NK-92 (cell line): ENCODE measurements around the gene OR13C9.
"Not testable (repeated sequence)": the region's sequence is repeated elsewhere in the genome, so short reads cannot be mapped to it uniquely, and the experiment has no call there.

Source experiments
- DNase-seq: peaks from one replicate; lab custom pipeline; 2025; ENCODE audit not compliant: unreplicated experiment; lab: John Stamatoyannopoulos, UW

Gene OR13C9, protein sequence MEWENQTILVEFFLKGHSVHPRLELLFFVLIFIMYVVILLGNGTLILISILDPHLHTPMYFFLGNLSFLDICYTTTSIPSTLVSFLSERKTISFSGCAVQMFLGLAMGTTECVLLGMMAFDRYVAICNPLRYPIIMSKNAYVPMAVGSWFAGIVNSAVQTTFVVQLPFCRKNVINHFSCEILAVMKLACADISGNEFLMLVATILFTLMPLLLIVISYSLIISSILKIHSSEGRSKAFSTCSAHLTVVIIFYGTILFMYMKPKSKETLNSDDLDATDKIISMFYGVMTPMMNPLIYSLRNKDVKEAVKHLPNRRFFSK

DNA sequence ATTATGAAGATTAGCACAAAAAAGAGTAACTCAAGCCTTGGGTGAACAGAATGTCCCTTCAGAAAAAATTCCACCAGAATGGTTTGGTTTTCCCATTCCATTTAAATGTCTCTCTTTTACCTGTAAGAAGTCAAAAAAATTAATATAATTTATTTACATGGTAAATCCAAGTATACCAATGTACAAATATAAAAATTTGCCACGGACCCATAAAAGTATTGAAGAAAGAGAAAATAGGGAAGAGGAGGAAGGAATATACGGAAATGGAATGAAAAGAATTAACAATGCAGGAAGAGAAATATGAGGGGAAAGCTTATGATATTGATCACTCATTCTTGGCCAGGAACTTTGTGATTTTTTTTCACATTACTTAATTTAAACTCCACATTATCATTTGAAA lies at the start of gene OR13C9:
OR13C9 (minus strand) TSS at position 101 of the 400 bp plus-strand sequence; CDS start at position 101, 0 bp downstream.
- no peak for DNase-seq

GRCh38 chr9:104658496-104659195 lies 40.6 kb upstream of the OR13C9 start:
- DNase-seq, result no peak

DNA sequence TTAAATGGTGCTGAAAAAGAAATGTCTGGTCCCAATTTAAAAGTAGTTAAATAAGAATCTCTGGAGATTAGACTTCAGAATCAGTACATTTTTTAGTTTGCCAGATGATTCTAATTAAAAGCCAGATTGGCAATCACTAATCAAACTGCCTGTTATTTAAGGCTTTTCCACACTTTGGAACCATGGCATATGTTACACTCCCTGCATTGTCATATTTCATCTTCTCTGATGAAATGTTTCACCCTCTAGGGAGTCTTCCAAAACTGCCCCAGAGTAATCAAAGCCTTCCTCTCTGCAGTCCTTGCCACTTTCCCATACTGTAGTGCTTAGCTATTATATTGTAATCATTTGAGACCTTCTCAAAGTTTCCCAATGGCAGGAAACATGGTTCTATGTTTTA lies 17.5 kb upstream of the OR13C9 start:
- no peak for DNase-seq

- no peak for DNase-seq
Observed at GRCh38 chr9:104633976-104634520, 16.0 kb upstream of the OR13C9 start.

DNA sequence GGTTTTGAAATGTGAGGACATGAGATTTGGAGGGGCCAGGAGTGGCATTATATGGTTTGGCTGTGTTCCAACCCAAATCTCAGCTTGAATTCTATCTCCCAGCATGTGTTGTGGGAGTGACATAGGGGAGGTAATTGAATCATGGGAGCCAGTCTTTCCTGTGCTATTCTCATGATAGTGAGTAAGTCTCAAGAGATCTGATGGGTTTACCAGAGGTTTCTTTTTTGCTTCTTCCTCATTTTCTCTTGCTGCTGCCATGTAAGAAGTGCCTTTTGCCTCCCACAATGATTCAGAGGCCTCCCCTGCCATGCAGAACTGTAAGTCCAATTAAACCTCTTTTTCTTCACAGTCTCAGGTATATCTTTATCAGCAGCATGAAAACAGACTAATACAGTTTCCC lies 8.0 kb upstream of the OR13C9 start:
- DNase-seq, result not testable (repeated sequence)

GRCh38 chr9:104617418-104617817 lies 586 bp downstream of the OR13C9 start:
- no peak for DNase-seq

- DNase-seq, result no peak
Observed at GRCh38 chr9:104611213-104611612, 6.8 kb downstream of the OR13C9 start.

DNA sequence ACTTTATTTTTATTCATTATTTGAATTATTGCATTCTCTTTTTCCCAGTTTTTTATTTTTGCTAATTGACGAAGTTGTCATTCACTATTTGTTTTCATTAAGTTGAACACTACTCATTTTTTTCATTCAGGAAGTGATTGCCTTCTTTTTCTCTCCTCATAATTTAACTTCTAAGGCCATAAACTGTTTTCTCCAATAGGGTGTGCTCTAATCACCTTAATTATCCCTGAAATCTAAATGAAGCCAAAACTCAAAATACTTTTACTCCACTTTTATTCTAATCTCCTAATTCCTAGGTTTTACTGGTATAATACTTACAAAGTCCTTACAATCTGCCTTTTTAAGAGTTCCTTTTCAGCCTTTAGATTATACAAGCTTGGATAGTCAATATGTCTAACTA lies 9.7 kb downstream of the OR13C9 start:
- DNase-seq, result no peak

GRCh38 chr9:104606152-104606551 lies 11.9 kb downstream of the OR13C9 start:
- no peak for DNase-seq

DNA sequence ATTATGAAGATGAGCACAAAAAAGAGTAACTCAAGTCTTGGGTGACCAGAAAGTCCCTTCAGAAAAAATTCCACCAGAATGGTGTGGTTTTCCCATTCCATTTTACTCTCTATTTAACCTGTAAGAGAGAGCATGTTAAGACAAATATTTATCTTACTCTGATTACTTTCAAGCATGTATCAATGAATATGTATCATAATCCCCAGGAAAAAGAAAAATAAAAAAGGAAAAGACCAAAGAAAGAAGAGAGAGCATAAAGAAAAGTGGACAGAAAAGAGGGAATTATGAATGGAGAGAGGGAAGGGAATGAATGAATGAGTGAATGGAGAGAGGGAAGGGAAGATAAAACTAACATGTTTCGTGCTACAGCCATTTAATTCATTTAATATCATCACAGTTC lies 12.5 kb downstream of the OR13C9 start, which contains the start of gene OR13C2:
OR13C2 (minus strand) TSS at position 101 of the 400 bp plus-strand sequence; CDS start at position 101, 0 bp downstream.
- DNase-seq, result not testable (repeated sequence)

DNA sequence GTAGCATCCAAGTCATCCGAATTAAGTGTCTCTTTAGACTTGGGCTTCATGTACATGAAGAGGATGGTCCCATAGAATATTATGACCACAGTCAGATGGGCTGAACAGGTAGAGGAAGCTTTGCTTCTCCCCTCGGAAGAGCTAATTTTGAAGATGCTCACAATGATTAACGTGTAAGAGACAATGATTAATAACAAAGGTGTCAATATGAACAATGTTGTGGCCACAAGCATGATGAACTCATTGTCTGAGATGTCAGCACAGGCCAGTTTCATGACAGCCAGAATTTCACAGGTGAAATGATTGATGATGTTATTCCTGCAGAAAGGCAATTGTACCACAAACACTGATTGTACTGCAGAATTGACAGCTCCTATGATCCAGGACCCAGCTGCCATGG lies 13.2 kb downstream of the OR13C9 start:
- no peak for DNase-seq

- DNase-seq, result not testable (repeated sequence)
Observed at GRCh38 chr9:104599313-104599712, 18.7 kb downstream of the OR13C9 start, which contains the start of gene OR13C5. Gene OR13C5 (minus strand): TSS chr9:104599413. CDS start chr9:104599413, 0 bp downstream.

- not testable (repeated sequence) for DNase-seq
Observed at GRCh38 chr9:104598749-104599148, 19.3 kb downstream of the OR13C9 start.

- no peak for DNase-seq
Observed at GRCh38 chr9:104589626-104590025, 28.4 kb downstream of the OR13C9 start.

DNA sequence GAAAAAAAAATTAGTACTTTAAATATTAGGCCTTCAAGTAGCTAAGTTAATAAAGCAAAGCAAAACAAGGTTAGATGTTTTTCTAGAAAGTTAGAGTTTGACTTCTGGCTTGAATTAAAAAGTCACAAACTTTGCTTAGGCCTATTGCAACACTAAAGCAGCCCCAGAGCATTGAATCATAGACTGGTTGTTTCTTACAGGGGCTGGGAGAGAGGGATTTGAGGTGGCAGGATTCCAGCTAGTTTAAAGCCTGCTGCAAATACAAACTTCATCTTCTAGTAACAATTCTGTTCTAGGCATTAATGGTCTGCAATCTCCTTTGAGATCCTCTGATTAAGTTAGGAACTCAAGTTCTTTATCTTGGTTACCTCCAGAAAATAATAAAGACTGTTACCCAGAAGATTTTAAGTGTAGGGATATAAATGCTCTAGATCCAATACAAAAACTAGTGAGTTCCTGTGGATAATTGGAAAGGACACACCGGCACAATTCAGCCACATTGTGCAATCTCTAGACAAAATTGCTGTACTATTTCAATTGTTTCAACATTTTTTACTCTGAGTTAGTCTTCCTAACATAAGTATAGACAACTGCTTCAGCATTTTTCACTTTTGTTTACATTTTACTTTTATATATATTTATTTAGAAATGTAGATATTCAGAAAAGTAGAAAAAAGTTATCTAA lies 31.4 kb downstream of the OR13C9 start:
- no peak for DNase-seq

- DNase-seq, result no peak
Observed at GRCh38 chr9:104580562-104580961, 37.4 kb downstream of the OR13C9 start.

GRCh38 chr9:104577263-104577662 lies 40.7 kb downstream of the OR13C9 start:
- no peak for DNase-seq

- DNase-seq, result no peak
Observed at GRCh38 chr9:104575456-104575855, 42.5 kb downstream of the OR13C9 start.

DNA sequence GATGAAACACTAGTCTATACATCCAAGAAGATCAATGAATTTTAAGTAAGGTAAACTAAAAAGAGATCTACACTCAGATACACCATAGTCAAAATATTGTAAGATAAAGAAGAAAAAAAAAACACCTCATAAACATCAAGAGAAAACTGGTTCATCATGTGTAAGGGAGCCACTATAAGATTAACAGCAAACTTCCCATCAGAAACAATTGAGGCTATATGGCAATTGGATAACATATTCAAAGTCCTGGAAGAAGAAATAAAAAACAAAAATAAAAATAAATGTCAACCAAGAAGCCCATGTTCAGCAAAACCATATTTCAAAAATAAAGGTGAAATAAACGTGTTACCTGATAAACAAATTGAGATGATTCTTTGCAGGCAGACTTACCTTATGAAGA lies 45.4 kb downstream of the OR13C9 start:
- no peak for DNase-seq

GRCh38 chr9:104568868-104569267 lies 49.1 kb downstream of the OR13C9 start, which contains the start of gene OR13C8:
Gene OR13C8 (plus strand): TSS chr9:104569168. CDS start chr9:104569168, 0 bp downstream.
- DNase-seq, result no peak
